ENCODE data around the gene CYP2S1.
"Not testable (repeated sequence)": the region's sequence is repeated elsewhere in the genome, so short reads cannot be mapped to it uniquely, and the experiment has no call there.

Gene CYP2S1

GRCh38 chr19:41224632-41225031 lies 31.6 kb downstream of the CYP2S1 start:
- no peak for FAIRE-seq

GRCh38 chr19:41225238-41226052 lies 32.4 kb downstream of the CYP2S1 start:
- FAIRE-seq (no peak), DNase-seq (ENCODE audit: extremely low spot score, insufficient read length, low read depth) (no peak)

More at GRCh38 chr19:41224632-41225031, 31.6 kb downstream of the CYP2S1 start:
- no peak for DNase-seq (ENCODE audit: extremely low spot score, insufficient read length, low read depth)

GRCh38 chr19:41226053-41226873 lies 33.2 kb downstream of the CYP2S1 start:
- no peak for DNase-seq (ENCODE audit: extremely low spot score, insufficient read length, low read depth)

GRCh38 chr19:41226874-41227390 lies 33.9 kb downstream of the CYP2S1 start:
- FAIRE-seq, result no peak
- DNase-seq (ENCODE audit: extremely low spot score, insufficient read length, low read depth), result no peak

More at GRCh38 chr19:41226053-41226873, 33.2 kb downstream of the CYP2S1 start:
- FAIRE-seq, result no peak

GRCh38 chr19:41228486-41228885 lies 35.5 kb downstream of the CYP2S1 start:
- DNase-seq (ENCODE audit: extremely low spot score, insufficient read length, low read depth) (no peak), FAIRE-seq (no peak)

DNA sequence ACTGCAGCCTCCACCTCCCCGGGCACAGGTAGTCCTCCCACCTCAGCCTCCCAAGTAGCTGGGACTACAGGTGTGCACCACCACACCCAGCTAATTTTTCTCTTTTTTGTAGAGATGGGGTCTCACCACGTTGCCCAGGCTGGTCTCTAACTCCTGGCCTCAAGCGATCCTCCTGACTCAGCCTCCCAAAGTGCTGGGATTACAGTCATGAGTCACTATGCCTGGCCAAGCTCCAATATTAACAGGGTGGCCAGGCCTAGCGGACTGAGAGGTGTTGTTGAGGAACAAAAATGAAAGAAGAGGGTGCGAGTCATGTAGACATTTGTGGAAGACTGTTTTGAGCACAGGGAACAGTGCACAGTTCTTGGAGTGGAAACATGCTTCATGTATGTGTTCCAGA lies 36.3 kb downstream of the CYP2S1 start:
- DNase-seq (ENCODE audit: extremely low spot score, insufficient read length, low read depth); FAIRE-seq: not testable (repeated sequence)

DNA sequence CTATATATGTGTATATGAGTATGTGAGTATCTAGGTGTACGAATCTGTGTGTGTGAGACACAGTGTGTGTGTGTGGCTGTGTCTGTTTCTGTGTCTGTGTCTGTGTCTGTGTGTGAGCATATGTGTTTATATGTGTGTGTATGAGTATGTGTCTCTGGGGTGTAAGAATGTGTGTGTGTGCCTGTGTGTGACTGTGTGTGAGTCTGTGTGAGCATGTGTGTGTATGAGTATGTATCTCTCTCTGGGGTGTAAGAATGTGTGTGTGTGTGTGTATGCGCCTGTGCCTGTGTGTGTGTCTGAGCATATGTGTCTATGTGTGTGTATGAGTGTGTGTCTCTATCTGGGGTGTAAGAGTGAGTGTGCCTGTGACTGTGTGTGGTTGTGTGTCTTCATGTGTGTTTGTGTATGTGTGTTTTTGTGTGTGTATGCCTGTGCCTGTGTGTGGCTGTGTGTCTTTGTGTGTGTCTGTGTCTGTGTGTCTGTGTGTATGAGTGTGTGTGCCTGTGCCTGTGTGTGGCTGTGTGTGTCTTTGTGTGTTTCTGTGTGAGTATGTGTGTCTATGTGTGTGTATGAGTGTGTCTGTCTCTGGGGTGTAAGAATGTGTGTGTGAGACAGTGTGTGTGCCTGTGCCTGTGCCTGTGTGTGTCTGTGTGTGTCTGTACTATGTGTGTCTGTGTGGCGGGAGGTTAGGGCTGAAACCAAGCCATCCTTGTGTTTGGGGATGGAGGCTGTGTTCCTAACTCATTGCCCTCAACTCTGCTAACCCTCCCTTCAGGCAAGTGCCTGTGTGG lies 37.2 kb downstream of the CYP2S1 start:
- no peak for FAIRE-seq
- DNase-seq (ENCODE audit: extremely low spot score, insufficient read length, low read depth), result no peak

DNA sequence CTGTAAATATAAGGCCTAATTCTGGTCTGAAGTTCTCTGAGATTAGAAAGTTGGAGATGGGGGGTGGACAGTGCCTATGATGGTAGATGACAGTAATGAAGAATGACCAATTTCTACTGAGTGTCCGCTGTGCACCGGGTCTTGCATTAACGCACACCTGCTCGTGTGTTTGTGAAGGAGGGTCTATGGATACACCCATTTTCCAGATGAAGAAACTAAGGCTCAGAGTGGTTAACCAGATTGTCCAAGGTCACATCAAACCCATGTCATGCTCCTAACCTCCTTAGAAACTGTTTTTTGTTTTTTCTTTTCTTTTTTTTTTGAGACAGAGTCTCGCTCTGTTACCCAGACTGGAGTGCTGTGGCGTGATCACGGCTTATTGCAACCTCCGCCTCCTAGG lies 39.7 kb downstream of the CYP2S1 start:
- no peak for FAIRE-seq
- DNase-seq (ENCODE audit: extremely low spot score, insufficient read length, low read depth), result no peak

DNA sequence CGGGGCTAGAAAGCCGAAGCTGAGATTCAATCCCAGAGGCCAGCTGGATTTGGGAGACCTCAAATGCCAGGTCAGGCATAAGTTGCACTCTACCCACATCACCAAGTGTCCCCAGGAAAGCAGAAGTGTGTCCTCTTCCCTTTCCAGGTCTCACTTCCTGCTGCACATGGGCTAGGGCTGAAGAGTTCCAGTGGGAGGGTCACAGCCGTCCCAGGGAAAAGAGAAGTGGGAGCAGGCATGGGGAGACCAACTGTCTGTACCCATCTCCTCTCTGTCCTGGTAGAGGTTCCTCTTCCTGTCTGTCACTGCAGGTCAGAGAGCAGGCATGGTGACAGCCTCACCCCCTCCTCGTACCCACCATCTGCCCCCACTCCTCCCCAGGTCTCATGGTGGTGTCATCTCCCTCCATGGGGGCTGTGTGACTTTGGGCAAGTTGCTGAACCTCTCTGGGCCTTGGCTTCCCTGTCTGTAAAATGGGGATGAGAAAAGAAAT lies 40.8 kb downstream of the CYP2S1 start:
- DNase-seq (ENCODE audit: extremely low spot score, insufficient read length, low read depth) (no peak), FAIRE-seq (no peak)

DNA sequence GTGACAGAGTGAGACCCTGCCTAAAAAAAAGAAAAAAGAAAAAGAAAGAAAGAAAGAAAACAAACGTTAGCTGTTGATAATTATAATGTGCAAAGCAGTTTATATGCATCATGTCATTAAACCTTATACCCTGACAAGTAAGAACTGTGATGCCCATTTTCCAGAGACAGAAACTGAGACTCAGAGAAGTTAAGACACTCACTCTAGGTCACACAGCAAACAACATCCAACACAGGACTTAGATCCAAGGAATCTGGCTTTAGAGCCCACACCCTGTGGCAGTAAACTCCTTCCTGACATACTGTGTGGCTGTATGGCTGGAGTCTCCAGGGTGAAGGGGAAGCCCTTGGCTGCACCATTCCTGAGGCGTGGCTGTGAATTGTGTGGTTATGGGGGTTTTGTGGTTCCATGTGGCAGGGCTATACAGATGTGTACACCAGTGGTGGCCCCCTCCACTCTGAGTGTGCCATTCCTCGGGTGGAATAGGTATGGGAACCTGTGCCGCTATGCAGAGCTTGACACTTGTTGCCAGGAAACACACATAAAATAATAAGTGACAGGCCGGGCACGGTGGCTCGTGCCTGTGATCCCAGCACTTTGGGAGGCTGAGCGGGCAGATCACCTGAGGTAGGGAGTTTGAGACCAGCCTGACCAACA lies 41.6 kb downstream of the CYP2S1 start:
- DNase-seq (ENCODE audit: extremely low spot score, insufficient read length, low read depth) (no peak), FAIRE-seq (no peak)

DNA sequence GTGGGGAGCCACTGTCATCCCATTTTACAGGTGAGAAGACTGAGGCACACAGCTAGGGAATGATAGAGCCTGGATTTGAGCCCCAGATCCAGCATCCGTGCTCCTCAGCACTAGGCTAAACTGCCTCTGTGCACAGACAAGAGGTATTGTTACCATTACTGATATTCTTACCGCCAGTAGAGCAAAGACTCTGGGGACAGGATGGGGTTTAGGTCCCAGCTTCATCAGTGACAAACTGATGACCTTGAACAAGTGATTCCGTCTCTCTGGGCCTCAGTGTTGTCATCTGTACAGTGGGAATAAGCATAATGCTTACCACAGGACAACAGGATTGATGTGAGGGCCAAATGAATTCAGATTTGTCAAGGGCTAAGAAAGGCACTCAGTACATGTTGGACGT lies 42.5 kb downstream of the CYP2S1 start:
- DNase-seq (ENCODE audit: extremely low spot score, insufficient read length, low read depth), result no peak
- no peak for FAIRE-seq

GRCh38 chr19:41238244-41238643 lies 45.2 kb downstream of the CYP2S1 start:
- no peak for FAIRE-seq

DNA sequence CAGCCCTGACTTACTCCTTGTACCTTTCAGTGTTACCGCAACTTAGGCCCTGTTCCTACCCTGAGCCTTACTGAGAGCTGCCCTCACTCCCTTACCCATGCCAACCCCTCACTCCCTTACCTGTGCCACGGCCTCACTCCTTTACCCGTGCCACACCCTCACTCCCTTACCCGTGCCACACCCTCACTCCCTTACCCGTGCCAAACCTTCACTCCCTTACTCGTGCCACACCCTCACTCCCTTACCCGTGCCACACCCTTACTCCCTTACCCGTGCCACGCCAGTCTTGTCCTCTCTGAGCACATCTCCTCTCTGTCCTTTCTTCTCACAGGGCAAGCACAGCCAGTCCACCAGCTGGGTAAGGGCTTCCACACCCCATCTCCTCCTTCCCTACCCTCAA lies 46.3 kb downstream of the CYP2S1 start:
- DNase-seq (ENCODE audit: extremely low spot score, insufficient read length, low read depth), result no peak
- FAIRE-seq, result no peak

More at GRCh38 chr19:41238244-41238643, 45.2 kb downstream of the CYP2S1 start:
- no peak for DNase-seq (ENCODE audit: extremely low spot score, insufficient read length, low read depth)

GRCh38 chr19:41239961-41240574 lies 47.0 kb downstream of the CYP2S1 start:
- DNase-seq (ENCODE audit: extremely low spot score, insufficient read length, low read depth) (no peak), FAIRE-seq (no peak)

DNA sequence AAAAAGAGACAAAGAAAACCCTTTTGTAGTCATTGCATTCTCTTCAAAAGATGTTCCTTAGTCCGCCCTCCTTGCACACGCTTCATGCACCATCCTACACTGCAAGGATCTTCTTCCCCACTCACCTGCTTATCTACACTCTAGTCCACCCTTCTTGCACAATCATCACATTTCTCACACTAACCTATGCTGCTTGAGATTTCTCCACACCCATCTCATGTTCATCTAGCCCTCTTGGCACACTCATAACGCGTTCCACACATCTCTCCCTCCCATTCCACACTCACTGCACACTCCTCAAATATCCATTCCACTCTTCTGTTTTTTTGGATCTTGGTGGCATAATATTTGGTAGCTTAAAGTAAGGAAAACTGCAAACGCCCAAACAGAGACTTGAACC lies 48.8 kb downstream of the CYP2S1 start:
- DNase-seq (ENCODE audit: extremely low spot score, insufficient read length, low read depth) (no peak), FAIRE-seq (no peak)

DNA sequence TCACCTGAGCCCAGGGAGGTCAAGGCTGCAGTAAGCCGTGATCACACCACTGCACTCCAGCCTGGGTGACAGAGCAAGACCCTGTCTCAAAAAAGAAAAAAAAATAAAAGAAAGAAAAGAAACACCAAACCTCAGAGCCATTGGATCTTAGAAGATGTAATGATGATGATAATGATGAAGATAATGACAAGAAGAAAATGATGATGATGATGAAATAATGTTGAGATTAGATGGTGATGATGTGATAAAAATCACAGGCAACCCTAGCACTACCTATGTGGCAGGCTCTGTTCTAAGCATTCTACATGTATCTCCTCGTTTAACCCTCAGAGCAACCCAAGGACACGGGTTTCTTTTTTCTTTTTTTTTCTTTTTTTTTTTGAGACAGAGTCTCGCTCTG lies 51.1 kb downstream of the CYP2S1 start:
- FAIRE-seq, result no peak
- DNase-seq (ENCODE audit: extremely low spot score, insufficient read length, low read depth), result no peak

DNA sequence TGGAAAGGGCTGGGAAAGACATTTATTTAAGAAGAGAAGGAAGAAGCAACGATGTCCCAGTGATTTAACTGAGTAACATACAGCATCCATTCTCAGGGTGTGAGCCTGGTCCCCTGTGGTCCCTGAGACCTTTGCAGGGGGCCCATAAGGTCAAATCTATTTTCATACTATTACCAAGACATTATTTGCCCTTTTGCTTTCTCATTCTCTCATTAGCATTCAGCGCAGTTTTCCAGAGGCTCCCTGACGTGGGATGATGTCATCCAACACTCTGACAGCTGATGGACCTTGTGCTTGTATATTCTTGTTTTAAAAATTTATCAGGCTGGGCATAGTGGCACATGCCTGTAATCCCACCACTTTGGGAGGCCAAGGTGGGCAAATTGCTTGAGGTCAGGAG lies 52.8 kb downstream of the CYP2S1 start:
- FAIRE-seq (no peak), DNase-seq (ENCODE audit: extremely low spot score, insufficient read length, low read depth) (no peak)

GRCh38 chr19:41248895-41249294 lies 55.9 kb downstream of the CYP2S1 start:
- no peak for DNase-seq (ENCODE audit: extremely low spot score, insufficient read length, low read depth)
- FAIRE-seq, result no peak
